GM06990 (cell line): Measurements from ENCODE around the gene MAX.

Experiments
- DNase-seq: peaks from one replicate; pipeline ENCODE4 v3.0.0-alpha.2; 2011; ENCODE audit not compliant: insufficient read length; ENCODE audit errors: extremely low read depth
- H3K27me3 ChIP-seq: replicated peaks from 2 replicates; pipeline ENCODE4 v1.6.0; 2011; ENCODE audit warnings: low read length; ENCODE audit not compliant: control insufficient read depth, insufficient read depth
- H3K36me3 ChIP-seq: 2 replicates; pipeline ENCODE4 v1.5.1; 2011; ENCODE audit warnings: low read length; ENCODE audit not compliant: control insufficient read depth, insufficient read depth
- H3K4me3 ChIP-seq: replicated peaks from 2 replicates; pipeline ENCODE4 v1.5.1; 2011; ENCODE audit warnings: low read depth, mild to moderate bottlenecking, control low read depth, low read length
- CTCF ChIP-seq: IDR thresholded peaks from 2 replicates; pipeline ENCODE4 v1.5.1; 2011; ENCODE audit warnings: low read length, control low read depth, mild to moderate bottlenecking, inconsistent platforms; ENCODE audit not compliant: insufficient read depth, poor library complexity, severe bottlenecking

MAX gene

DNA sequence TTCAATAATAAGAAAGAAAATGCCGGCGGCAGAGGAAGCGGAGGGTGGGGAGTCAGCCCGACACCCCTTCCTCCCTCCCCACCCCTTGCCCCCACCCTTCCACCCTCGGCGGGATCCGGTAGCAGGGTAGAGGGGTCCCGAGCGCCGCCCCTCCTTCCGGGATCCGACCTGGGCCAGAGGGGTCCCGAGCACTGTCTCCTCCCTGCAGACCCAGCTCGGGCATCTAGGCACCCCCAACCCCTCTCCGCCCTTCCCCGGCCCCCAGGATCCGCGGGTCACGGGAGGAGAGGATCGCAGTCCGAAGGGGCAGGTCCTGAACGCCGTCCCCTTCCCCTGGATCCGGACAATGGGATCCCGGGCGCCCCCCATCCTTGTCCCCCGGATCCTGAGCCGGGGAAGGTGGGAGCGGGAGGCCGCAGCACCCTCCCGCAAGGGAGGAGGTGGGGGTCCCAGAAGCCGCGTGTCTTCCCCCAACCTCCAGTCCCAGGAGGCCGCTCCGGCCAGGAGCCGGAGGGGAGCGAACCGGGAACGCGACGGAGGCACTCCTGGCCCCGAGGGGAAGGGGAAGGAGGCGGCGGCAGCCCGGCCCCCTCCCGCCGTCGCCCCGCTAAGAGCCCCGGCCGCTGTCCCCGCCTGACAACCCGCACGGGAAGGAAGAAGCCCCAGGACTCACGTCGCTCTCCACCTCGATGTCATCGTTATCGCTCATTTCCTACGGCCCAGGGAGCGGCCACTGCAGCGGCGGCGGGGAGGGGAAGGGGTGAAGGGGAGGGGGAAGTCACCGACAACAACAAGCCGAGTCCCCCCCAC, 481 bp downstream of the MAX start:
- Histone ChIP-seq H3K4me3 (peak overlapping the region; percentile 95), H3K27me3 (no peaks in the 10 kb centered on the region), H3K36me3 (no peaks in the 10 kb centered on the region)
- no peak for DNase-seq
- TF ChIP-seq CTCF, result no peak

DNA sequence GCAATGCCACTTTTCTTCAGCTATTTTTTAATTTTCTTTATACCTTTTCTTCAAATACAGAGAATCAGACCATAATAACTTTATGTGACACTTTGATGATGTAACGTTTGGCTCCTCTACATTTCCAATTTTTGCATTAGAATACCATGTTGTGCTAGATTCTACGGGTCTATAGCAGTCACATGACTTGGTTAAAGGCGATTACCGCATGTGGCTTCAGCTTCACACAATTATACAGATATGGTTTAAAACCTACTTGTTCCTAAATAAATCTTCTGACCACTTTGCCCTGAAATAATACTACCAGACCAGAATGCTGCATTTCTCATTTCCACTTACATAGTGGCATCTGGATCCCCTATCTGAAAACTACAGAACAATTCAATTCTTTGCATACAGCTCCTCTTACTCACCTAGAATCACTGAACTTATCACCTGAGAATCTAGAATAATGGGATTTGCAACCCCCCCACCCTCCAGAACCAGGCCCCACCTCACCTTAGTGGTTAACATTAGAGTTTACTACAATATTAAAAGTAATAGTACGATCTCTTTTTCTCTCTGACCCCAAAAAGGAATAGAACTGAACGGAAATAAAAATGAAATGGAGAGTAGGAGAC, 1.3 kb downstream of the MAX start:
- no peak for DNase-seq
- Histone ChIP-seq H3K36me3 (no peaks in the 10 kb centered on the region; the same call in 1 of the 2 replicates), H3K27me3 (no peaks in the 10 kb centered on the region), H3K4me3 (peak overlapping the region; percentile 95)
- no peak for TF ChIP-seq CTCF

DNA sequence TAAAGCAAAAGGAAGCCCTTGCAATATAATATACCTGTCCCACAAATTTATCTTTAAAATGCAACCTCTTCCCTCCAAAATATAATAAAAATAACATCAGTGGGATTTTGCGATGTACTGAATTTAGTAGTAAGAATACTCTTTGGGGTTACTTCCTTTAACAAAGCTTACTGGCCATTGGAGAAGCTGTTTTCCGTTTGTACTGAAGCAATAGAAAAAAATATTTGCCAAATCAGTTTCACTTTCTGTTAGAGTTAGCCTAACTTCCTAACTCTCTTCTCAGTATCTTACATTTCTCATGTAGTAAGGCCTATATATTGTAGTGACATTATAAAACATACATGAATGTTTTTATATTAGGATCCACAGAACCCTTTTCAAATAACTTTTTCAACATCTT, 3.7 kb downstream of the MAX start:
- no peak for DNase-seq

GRCh38 chr14:65096323-65097089, 5.8 kb downstream of the MAX start:
- Histone ChIP-seq H3K36me3 (peaks cover 9% of the 10 kb centered on the region), H3K4me3 (no peak overlapping the region), H3K27me3 (no peaks in the 10 kb centered on the region)
- no peak for DNase-seq
- TF ChIP-seq CTCF, result no peak

More for the DNA sequence above, 3.7 kb downstream of the MAX start:
- H3K36me3 ChIP-seq, result peaks cover 4% of the 10 kb centered on the region
- H3K27me3 ChIP-seq, result no peaks in the 10 kb centered on the region
- H3K4me3 ChIP-seq, result peak overlapping the region; percentile 22
- no peak for TF ChIP-seq CTCF

- no peak for TF ChIP-seq CTCF
- Histone ChIP-seq H3K4me3 (no peak overlapping the region), H3K27me3 (no peaks in the 10 kb centered on the region), H3K36me3 (peaks cover 11% of the 10 kb centered on the region)
- no peak for DNase-seq
Observed at GRCh38 chr14:65095633-65096205, 6.6 kb downstream of the MAX start.
